ENCODE data around the gene SMPD3. TPM values are rescaled to one million over a fixed set of nuclear protein-coding genes. Genes with fewer than 3 reads are reported as not detected.

The SMPD3 gene
- total and polyA plus RNA-seq, 9 of the 15 experiments (the other 6 are each of a cell fraction or from before 2014, with no cell fraction given): 0.03 to 1.2 (median 0.18) TPM

- Histone ChIP-seq H3K4me1 (replicated peaks in 1 of 2; ENCODE audit: control insufficient read depth in 2 of 2, insufficient read depth in 2 of 2, low read length in 2 of 2) (no peaks in the 10 kb centered on the region; a peak in 1 of 5 replicates), H3K9ac (ENCODE audit: insufficient read depth in 1 of 2, low read depth in 2 of 2, low read length in 2 of 2) (no peak overlapping the region), H3K36me3 (ENCODE audit: control insufficient read depth, insufficient read depth, low read length) (no peaks in the 10 kb centered on the region), H3K27me3 (ENCODE audit: control insufficient read depth in 2 of 2, insufficient read depth in 2 of 2, low read length in 2 of 2) (peaks cover 9 to 60% of the 10 kb centered on the region in 2 experiments; a peak in 4 of 5 replicates), H2AFZ (ENCODE audit: low read depth, low read length) (no peak overlapping the region), H3K79me2 (ENCODE audit: control insufficient read depth, insufficient read depth, low read length) (no peaks in the 10 kb centered on the region), H3K4me2 (ENCODE audit: insufficient read depth, low read length) (no peak overlapping the region), H3K4me3 (no peak overlapping the region), H3K9me1 (ENCODE audit: control insufficient read depth, insufficient read depth, low read length) (no peaks in the 10 kb centered on the region), H3K27ac (ENCODE audit: extremely low read depth, low read depth, low read length) (no peak overlapping the region), H3K9me3 (replicated peaks; ENCODE audit: control insufficient read depth, insufficient read depth, low read depth, low read length) (no peaks in the 10 kb centered on the region), H4K20me1 (replicated peaks; ENCODE audit: control insufficient read depth, insufficient read depth, low read length) (no peaks in the 10 kb centered on the region)
- in situ Hi-C loops (cut with MboI) (no loop called here), intact Hi-C loops (cut with micrococcal nuclease) (no loop called here)
- DNase-seq (ENCODE audit: extremely low read depth in 1 of 4, low spot score in 3 of 4): no peak
- POLR2A ChIA-PET: interaction anchor here (0.6 to 1.0 kb wide), 2 partner anchors 9 to 130 kb away, joined by 3 to 4 read pairs; no protein-coding TSS in a partner anchor
- no peak for TF ChIP-seq CC2D1A (IDR thresholded peaks at IDR 0.05)
- TF ChIP-seq CREB3L1 (IDR thresholded peaks at IDR 0.05; ENCODE audit: borderline replicate concordance, low read depth): no peak
- no peak for TF ChIP-seq ETV1 (tag; conservative IDR thresholded peaks at IDR 0.05; ENCODE audit: low read depth)
- TF ChIP-seq SRSF3 (IDR thresholded peaks at IDR 0.05; ENCODE audit: insufficient read depth, low read length): no peak
- no peak for TF ChIP-seq SETDB1 (IDR thresholded peaks at IDR 0.05; ENCODE audit: low read length)
- no peak for TF ChIP-seq KLF16 (IDR thresholded peaks at IDR 0.05)
- no peak for TF ChIP-seq ZNF274 (IDR thresholded peaks at IDR 0.05; ENCODE audit: borderline replicate concordance, low read depth, low read length)
- no peak for TF ChIP-seq OTX1 (CRISPR knock-in tag; IDR thresholded peaks at IDR 0.05)
- 0% methylated on average over 11 of the region's 11 CpGs for WGBS (ENCODE audit: insufficient coverage, low coverage, missing lambda C conversion rate)
- FAIRE-seq: no peak
- ATAC-seq: no peak
- CTCF ChIA-PET (ENCODE audit: low intra/inter-chr PET ratio): no interaction called here
- BruUV-seq (replicated peaks): no TSS peak
These were observed 21.6 kb upstream of the SMPD3 start for GRCh38 chr16:68469796-68470460.
